Lower leg skin (tissue), 3 donors: Measurements from ENCODE around the gene SEMA4A.

Experiments used
- POLR2A ChIP-seq, 2 donors: fragments of 450-650 bp; IDR thresholded peaks; one replicate each; pipeline ENCODE4 v1.6.1; 2016 to 2017; ENCODE audit warnings: antibody characterized with exemption in 2 of 2, mild to moderate bottlenecking in 1 of 2, moderate library complexity in 1 of 2
- TF ChIP-seq, protein P1 (sequence below), 3 donors: fragments of 450-650 bp; IDR thresholded peaks; one replicate each; pipeline ENCODE4 v1.5.1; 2016; ENCODE audit warnings: antibody characterized with exemption in 3 of 3, mild to moderate bottlenecking in 3 of 3, moderate library complexity in 2 of 3

DNA sequence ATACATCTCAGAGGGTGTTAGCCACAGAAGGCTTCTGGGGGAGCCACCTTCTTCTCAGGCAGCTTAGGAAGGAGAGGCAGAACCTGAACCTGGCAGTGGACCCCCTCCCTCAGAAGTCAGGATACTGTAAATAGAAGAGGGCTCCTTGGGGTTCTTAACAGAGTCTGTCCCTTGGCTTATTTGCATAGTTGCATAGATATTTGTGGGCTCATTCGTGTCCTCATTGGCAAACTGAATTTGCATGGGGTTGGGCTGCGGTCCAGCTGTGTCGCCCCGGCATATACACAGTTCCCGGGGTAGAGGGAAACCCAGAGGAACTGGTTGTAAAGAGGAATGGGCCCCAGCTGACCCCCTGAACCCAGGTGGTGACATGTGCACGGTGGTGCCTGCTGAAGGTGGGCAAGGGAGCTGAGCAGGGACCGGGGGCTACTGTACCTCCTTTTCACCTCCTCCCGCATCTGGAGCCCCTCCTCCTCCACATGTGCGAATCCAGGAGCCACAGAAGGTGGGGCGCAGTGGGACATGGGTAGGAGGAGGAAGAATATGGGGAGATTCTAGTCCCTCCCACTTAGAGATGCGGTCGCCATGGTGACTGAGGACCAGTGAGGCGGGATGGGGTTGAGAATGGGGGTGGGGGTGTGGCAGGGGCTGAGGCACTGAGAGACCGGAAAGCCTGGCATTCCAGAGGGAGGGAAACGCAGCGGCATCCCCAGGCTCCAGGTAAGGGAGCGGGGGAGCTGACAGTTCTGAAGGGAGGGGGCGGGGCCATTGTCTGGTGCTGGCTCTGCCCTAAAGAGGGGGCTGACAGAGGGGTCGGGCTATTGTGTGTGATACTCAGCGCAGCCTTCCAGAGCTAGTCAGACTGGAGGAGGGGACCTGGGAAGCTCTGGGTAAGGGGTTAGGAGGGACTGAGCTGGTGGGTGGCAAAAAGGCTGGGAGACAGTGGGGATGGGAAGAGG is 3.7 kb upstream of the SEMA4A start:
- no peak for TF ChIP-seq POLR2A (IDR thresholded peaks at IDR 0.05)
- TF ChIP-seq, protein P1, sequence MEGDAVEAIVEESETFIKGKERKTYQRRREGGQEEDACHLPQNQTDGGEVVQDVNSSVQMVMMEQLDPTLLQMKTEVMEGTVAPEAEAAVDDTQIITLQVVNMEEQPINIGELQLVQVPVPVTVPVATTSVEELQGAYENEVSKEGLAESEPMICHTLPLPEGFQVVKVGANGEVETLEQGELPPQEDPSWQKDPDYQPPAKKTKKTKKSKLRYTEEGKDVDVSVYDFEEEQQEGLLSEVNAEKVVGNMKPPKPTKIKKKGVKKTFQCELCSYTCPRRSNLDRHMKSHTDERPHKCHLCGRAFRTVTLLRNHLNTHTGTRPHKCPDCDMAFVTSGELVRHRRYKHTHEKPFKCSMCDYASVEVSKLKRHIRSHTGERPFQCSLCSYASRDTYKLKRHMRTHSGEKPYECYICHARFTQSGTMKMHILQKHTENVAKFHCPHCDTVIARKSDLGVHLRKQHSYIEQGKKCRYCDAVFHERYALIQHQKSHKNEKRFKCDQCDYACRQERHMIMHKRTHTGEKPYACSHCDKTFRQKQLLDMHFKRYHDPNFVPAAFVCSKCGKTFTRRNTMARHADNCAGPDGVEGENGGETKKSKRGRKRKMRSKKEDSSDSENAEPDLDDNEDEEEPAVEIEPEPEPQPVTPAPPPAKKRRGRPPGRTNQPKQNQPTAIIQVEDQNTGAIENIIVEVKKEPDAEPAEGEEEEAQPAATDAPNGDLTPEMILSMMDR (IDR thresholded peaks at IDR 0.05): no peak
